HG03342 (cell line): ENCODE measurements around the gene ELOF1.
A peak's percentile ranks its signal among the peaks of the same experiment; 100 is the strongest.
"Not testable (repeated sequence)": the region's sequence is repeated elsewhere in the genome, so short reads cannot be mapped to it uniquely, and the experiment has no call there.

Experiments used
- ATAC-seq: cut with Tn5 transposase; IDR thresholded peaks from one replicate; pipeline ENCODE4 v1.9.1; 2021; ENCODE audit warnings: mild to moderate bottlenecking, moderate library complexity; ENCODE audit not compliant: unreplicated experiment

ELOF1 gene

GRCh38 chr19:11570039-11570462 lies 11.0 kb upstream of the ELOF1 start:
- no peak for ATAC-seq

GRCh38 chr19:11566164-11566563 lies 7.1 kb upstream of the ELOF1 start:
- no peak for ATAC-seq

GRCh38 chr19:11565649-11565980 lies 6.6 kb upstream of the ELOF1 start:
- not testable (repeated sequence) for ATAC-seq

GRCh38 chr19:11564082-11564807 lies 5.2 kb upstream of the ELOF1 start:
- not testable (repeated sequence) for ATAC-seq

- no peak for ATAC-seq
Measured at GRCh38 chr19:11563532-11563931, 4.5 kb upstream of the ELOF1 start.

- peak; percentile 52 for ATAC-seq
Measured at GRCh38 chr19:11560404-11561051, 1.5 kb upstream of the ELOF1 start.

- no peak for ATAC-seq
Measured at GRCh38 chr19:11556634-11557420, 2.2 kb downstream of the ELOF1 start.

- no peak for ATAC-seq
Measured at GRCh38 chr19:11555246-11555645, 3.8 kb downstream of the ELOF1 start.

- no peak for ATAC-seq
Measured at GRCh38 chr19:11554160-11554559, 4.9 kb downstream of the ELOF1 start.

GRCh38 chr19:11552666-11553372 lies 6.2 kb downstream of the ELOF1 start:
- no peak for ATAC-seq

GRCh38 chr19:11551603-11552235 lies 7.3 kb downstream of the ELOF1 start:
- ATAC-seq = no peak

- ATAC-seq = no peak
Measured at GRCh38 chr19:11550265-11550664, 8.8 kb downstream of the ELOF1 start.

- no peak for ATAC-seq
Measured at GRCh38 chr19:11549386-11549953, 9.6 kb downstream of the ELOF1 start.

- ATAC-seq = no peak
Measured at GRCh38 chr19:11547929-11548700, 10.9 kb downstream of the ELOF1 start.

GRCh38 chr19:11541238-11541637 lies 17.8 kb downstream of the ELOF1 start:
- no peak for ATAC-seq

GRCh38 chr19:11540645-11541044 lies 18.4 kb downstream of the ELOF1 start:
- no peak for ATAC-seq

- ATAC-seq = no peak
Measured at GRCh38 chr19:11539495-11540365, 19.3 kb downstream of the ELOF1 start.

GRCh38 chr19:11538232-11539036 lies 20.6 kb downstream of the ELOF1 start, which contains the start of gene CNN1:
TSS of gene CNN1 (plus strand) at chr19:11538851. CDS start at chr19:11538928, 77 bp downstream.
- ATAC-seq = no peak
